ENCODE measurements around the gene VANGL2. TPM values are rescaled to one million over a fixed set of nuclear protein-coding genes. Genes with fewer than 3 reads are reported as not detected.

VANGL2 gene
- total and polyA plus RNA-seq, 4 donors = 1.3 to 13.9 (median 2.2) TPM

- ATAC-seq (ENCODE audit: insufficient read depth, low FRiP score) (no peak), DNase-seq (no peak)
- Histone ChIP-seq H3K4me1 (ENCODE audit: control insufficient read depth in 5 of 5, insufficient read depth in 5 of 5, low read length in 5 of 5) (no peaks in the 10 kb centered on the region), H3K9ac (ENCODE audit: insufficient read depth in 1 of 2, low read length in 2 of 2) (no peak overlapping the region), H3K27me3 (ENCODE audit: control insufficient read depth in 3 of 3, insufficient read depth in 3 of 3, low read length in 2 of 3) (no peaks in the 10 kb centered on the region), H3K4me3 (no peak overlapping the region), H3K36me3 (ENCODE audit: control insufficient read depth in 4 of 4, insufficient read depth in 4 of 4, low read length in 4 of 4) (peaks cover 0 to 15% (median 5%) of the 10 kb centered on the region in 4 donors), H3K9me3 (ENCODE audit: control insufficient read depth in 4 of 4, insufficient read depth in 3 of 4, low read length in 3 of 4) (no peaks in the 10 kb centered on the region), H3K27ac (ENCODE audit: low read depth in 1 of 2, low read length in 1 of 2) (no peak overlapping the region)
- WGBS, 2 donors = 54 to 65% methylated on average over 2 of the region's 2 CpGs
- TF ChIP-seq CTCF (IDR thresholded peaks at IDR 0.05; ENCODE audit: control extremely low read depth, extremely low read depth) = no peak
Observed at GRCh38 chr1:160429702-160430535, 29.6 kb downstream of the VANGL2 start.

GRCh38 chr1:160431006-160431405, 30.6 kb downstream of the VANGL2 start:
- peaks cover 0 to 8% (median 2%) of the 10 kb centered on the region in 4 donors for H3K36me3 ChIP-seq (ENCODE audit: control insufficient read depth in 4 of 4, insufficient read depth in 4 of 4, low read length in 4 of 4)
- TF ChIP-seq CTCF (IDR thresholded peaks at IDR 0.05; ENCODE audit: control extremely low read depth, extremely low read depth) = no peak
- H3K9ac ChIP-seq (ENCODE audit: insufficient read depth in 1 of 2, low read length in 2 of 2) = no peak overlapping the region
- no peak overlapping the region for H3K4me3 ChIP-seq
- no peaks in the 10 kb centered on the region for H3K9me3 ChIP-seq (ENCODE audit: control insufficient read depth in 4 of 4, insufficient read depth in 3 of 4, low read length in 3 of 4)
- H3K27me3 ChIP-seq (ENCODE audit: control insufficient read depth in 3 of 3, insufficient read depth in 3 of 3, low read length in 2 of 3) = no peaks in the 10 kb centered on the region
- no peak for DNase-seq
- H3K27ac ChIP-seq (ENCODE audit: low read depth in 1 of 2, low read length in 1 of 2) = no peak overlapping the region
- H3K4me1 ChIP-seq (ENCODE audit: control insufficient read depth in 5 of 5, insufficient read depth in 5 of 5, low read length in 5 of 5) = no peaks in the 10 kb centered on the region
- 81 to 83% methylated on average over 5 of the region's 5 CpGs for WGBS, 2 donors
- ATAC-seq (ENCODE audit: insufficient read depth, low FRiP score) = no peak

GRCh38 chr1:160431571-160431970, 31.2 kb downstream of the VANGL2 start:
- no peak for DNase-seq
- ATAC-seq (ENCODE audit: insufficient read depth, low FRiP score) = no peak
- Histone ChIP-seq H3K4me3 (no peak overlapping the region), H3K27ac (ENCODE audit: low read depth in 1 of 2, low read length in 1 of 2) (no peak overlapping the region), H3K9me3 (ENCODE audit: control insufficient read depth in 4 of 4, insufficient read depth in 3 of 4, low read length in 3 of 4) (no peaks in the 10 kb centered on the region), H3K9ac (ENCODE audit: insufficient read depth in 1 of 2, low read length in 2 of 2) (no peak overlapping the region), H3K27me3 (ENCODE audit: control insufficient read depth in 3 of 3, insufficient read depth in 3 of 3, low read length in 2 of 3) (no peaks in the 10 kb centered on the region), H3K36me3 (ENCODE audit: control insufficient read depth in 4 of 4, insufficient read depth in 4 of 4, low read length in 4 of 4) (peaks cover 0 to 5% (median 2%) of the 10 kb centered on the region in 4 donors), H3K4me1 (ENCODE audit: control insufficient read depth in 5 of 5, insufficient read depth in 5 of 5, low read length in 5 of 5) (no peaks in the 10 kb centered on the region)
- 85 to 91% methylated on average over 2 of the region's 2 CpGs for WGBS, 2 donors
- no peak for TF ChIP-seq CTCF (IDR thresholded peaks at IDR 0.05; ENCODE audit: control extremely low read depth, extremely low read depth)
